NT2/D1 (cell line): Measurements from ENCODE around the gene DCAF8.

Experiments
- SUZ12 ChIP-seq: IDR thresholded peaks from 2 replicates; pipeline ENCODE4 v1.6.1; 2011; ENCODE audit not compliant: insufficient read length, insufficient read depth; ENCODE audit errors: extremely low read depth
- YY1 ChIP-seq: IDR thresholded peaks from 2 replicates; pipeline ENCODE4 v1.6.1; 2011; ENCODE audit not compliant: insufficient read length, insufficient read depth
- ZNF274 ChIP-seq: IDR thresholded peaks from 2 replicates; pipeline ENCODE4 v1.6.1; 2011; ENCODE audit warnings: mild to moderate bottlenecking, low read depth, low read length

DNA sequence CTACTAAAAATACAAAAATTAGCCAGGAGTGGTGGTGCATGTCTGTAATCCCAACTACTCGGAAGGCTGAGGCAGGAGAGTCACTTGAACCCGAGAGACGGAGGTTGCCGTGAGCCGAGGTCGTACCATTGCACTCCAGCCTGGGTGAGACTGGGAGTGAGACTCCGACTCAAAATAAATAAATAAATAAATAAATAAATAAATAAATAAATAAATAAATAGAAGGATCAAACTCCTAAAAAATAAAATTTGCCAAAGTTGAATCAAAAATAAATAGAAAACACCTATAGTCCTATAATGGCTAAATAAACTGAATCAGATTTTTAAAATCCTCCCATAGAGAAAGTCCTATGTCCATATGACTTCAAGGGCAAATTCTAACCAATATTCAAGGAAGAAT lies 37.8 kb upstream of the DCAF8 start:
- TF ChIP-seq ZNF274 (no peak), SUZ12 (no peak), YY1 (no peak)
